ENCODE measurements around the gene PTPRG. TPM values are rescaled to one million over a fixed set of nuclear protein-coding genes. Genes with fewer than 3 reads are reported as not detected.

PTPRG gene
- total and polyA plus RNA-seq, 8 donors, result 50.9 to 88.4 (median 54.4) TPM

DNA sequence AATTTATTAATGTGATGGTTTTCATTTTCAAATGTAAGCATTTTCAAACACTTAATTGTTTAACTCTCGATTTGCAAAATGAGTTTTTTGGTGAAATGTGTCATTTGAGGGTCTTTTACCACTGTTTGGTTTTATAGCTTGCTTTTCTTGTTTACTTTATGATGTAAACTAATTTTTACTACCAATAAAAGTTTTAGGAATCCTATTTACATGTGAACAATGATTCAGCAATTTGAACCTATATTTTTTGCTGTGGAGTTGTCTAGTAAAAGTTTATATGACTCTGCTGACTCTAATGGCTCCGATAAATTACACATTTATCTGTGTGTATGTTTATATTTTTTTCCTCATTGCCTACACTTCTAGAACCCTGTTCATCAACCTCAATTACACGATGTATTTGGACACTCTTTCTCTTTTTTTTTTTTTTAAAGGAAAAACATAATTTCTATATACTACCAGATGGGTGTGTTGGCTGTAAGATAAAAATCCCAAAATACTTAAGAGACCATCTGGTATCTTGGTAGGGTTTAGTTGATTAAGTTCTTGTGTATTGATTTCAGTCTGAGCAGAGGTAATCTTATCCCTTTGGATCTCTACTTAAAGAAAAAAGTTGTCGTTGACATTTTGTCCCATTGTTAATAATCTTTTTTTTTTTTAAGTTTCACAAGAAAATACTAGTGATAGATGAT, 89.5 kb downstream of the PTPRG start:
- TF ChIP-seq, protein P1, sequence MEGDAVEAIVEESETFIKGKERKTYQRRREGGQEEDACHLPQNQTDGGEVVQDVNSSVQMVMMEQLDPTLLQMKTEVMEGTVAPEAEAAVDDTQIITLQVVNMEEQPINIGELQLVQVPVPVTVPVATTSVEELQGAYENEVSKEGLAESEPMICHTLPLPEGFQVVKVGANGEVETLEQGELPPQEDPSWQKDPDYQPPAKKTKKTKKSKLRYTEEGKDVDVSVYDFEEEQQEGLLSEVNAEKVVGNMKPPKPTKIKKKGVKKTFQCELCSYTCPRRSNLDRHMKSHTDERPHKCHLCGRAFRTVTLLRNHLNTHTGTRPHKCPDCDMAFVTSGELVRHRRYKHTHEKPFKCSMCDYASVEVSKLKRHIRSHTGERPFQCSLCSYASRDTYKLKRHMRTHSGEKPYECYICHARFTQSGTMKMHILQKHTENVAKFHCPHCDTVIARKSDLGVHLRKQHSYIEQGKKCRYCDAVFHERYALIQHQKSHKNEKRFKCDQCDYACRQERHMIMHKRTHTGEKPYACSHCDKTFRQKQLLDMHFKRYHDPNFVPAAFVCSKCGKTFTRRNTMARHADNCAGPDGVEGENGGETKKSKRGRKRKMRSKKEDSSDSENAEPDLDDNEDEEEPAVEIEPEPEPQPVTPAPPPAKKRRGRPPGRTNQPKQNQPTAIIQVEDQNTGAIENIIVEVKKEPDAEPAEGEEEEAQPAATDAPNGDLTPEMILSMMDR (IDR thresholded peaks at IDR 0.05), result no peak
- Histone ChIP-seq H3K9me3 (no peaks in the 10 kb centered on the region), H3K4me3 (no peak overlapping the region), H3K4me1 (peaks cover 0 to 7% of the 10 kb centered on the region in 2 donors), H3K27ac (no peak overlapping the region), H3K27me3 (no peaks in the 10 kb centered on the region), H3K36me3 (no peaks in the 10 kb centered on the region)
- no peak for DNase-seq
- intact Hi-C loops (cut with DNase I), result no loop called here
- ATAC-seq, result no peak

GRCh38 chr3:61657689-61658088, 96.3 kb downstream of the PTPRG start:
- Histone ChIP-seq H3K27ac (no peak overlapping the region), H3K27me3 (no peaks in the 10 kb centered on the region), H3K4me1 (no peaks in the 10 kb centered on the region), H3K36me3 (no peaks in the 10 kb centered on the region), H3K9me3 (no peaks in the 10 kb centered on the region), H3K4me3 (no peak overlapping the region)
- ATAC-seq (no peak), DNase-seq (no peak)
- TF ChIP-seq, protein P1 (IDR thresholded peaks at IDR 0.05), result no peak
- intact Hi-C loops (cut with DNase I), result no loop called here

GRCh38 chr3:61662861-61663260, 101.5 kb downstream of the PTPRG start:
- intact Hi-C loops (cut with DNase I), result no loop called here
- DNase-seq (no peak), ATAC-seq (no peak)
- no peaks in the 10 kb centered on the region for H3K9me3 ChIP-seq
- H3K4me3 ChIP-seq, result no peak overlapping the region
- no peaks in the 10 kb centered on the region for H3K27me3 ChIP-seq
- no peaks in the 10 kb centered on the region for H3K36me3 ChIP-seq
- TF ChIP-seq, protein P1 (IDR thresholded peaks at IDR 0.05), result no peak
- no peak overlapping the region for H3K27ac ChIP-seq
- peaks cover 0 to 5% of the 10 kb centered on the region in 2 donors for H3K4me1 ChIP-seq

GRCh38 chr3:61663356-61664104, 102.2 kb downstream of the PTPRG start:
- TF ChIP-seq, protein P1 (IDR thresholded peaks at IDR 0.05), result no peak
- Histone ChIP-seq H3K9me3 (no peaks in the 10 kb centered on the region), H3K4me1 (peaks cover 0 to 5% of the 10 kb centered on the region in 2 donors), H3K4me3 (no peak overlapping the region), H3K27me3 (no peaks in the 10 kb centered on the region), H3K27ac (no peak overlapping the region), H3K36me3 (no peaks in the 10 kb centered on the region)
- no peak for DNase-seq
- no peak for ATAC-seq
- intact Hi-C loops (cut with DNase I), result no loop called here

GRCh38 chr3:61664105-61664482, 102.7 kb downstream of the PTPRG start:
- ATAC-seq (peak; percentile 69), DNase-seq (peak in 1 of 4 donors; percentile 24)
- no peak overlapping the region for H3K4me3 ChIP-seq
- intact Hi-C loops (cut with DNase I), result no loop called here
- no peaks in the 10 kb centered on the region for H3K36me3 ChIP-seq
- H3K4me1 ChIP-seq, result peaks cover 0 to 5% of the 10 kb centered on the region in 2 donors
- no peak overlapping the region for H3K27ac ChIP-seq
- no peaks in the 10 kb centered on the region for H3K9me3 ChIP-seq
- no peaks in the 10 kb centered on the region for H3K27me3 ChIP-seq
- TF ChIP-seq, protein P1 (IDR thresholded peaks at IDR 0.05), result no peak

Measured in left lung (tissue), 10 donors.